Measurements from ENCODE around the gene RCOR1.
"Not testable (repeated sequence)": the region's sequence is repeated elsewhere in the genome, so short reads cannot be mapped to it uniquely, and the experiment has no call there.

The RCOR1 gene

GRCh38 chr14:102591944-102592762 is at the start of gene RCOR1:
TSS of gene RCOR1 (plus strand) at chr14:102592649. CDS start at chr14:102592887, 238 bp downstream.
- DNase-seq (ENCODE audit: low spot score) = peak; percentile 99

- DNase-seq (ENCODE audit: low spot score) = no peak
Observed at GRCh38 chr14:102544046-102544746, 48.3 kb upstream of the RCOR1 start.

GRCh38 chr14:102544747-102545460 is 47.5 kb upstream of the RCOR1 start:
- DNase-seq (ENCODE audit: low spot score) = no peak

GRCh38 chr14:102545461-102546265 is 46.8 kb upstream of the RCOR1 start:
- peak; percentile 62 for DNase-seq (ENCODE audit: low spot score)

GRCh38 chr14:102548616-102549240 is 43.7 kb upstream of the RCOR1 start:
- DNase-seq (ENCODE audit: low spot score) = no peak

GRCh38 chr14:102550927-102551401 is 41.5 kb upstream of the RCOR1 start:
- DNase-seq (ENCODE audit: low spot score) = not testable (repeated sequence)

- DNase-seq (ENCODE audit: low spot score) = peak; percentile 60
Observed at GRCh38 chr14:102551995-102552705, 40.3 kb upstream of the RCOR1 start.

GRCh38 chr14:102554821-102555819 is 37.3 kb upstream of the RCOR1 start:
- DNase-seq (ENCODE audit: low spot score) = peak; percentile 66

GRCh38 chr14:102556098-102556677 is 36.3 kb upstream of the RCOR1 start:
- DNase-seq (ENCODE audit: low spot score) = peak; percentile 6

GRCh38 chr14:102557434-102558226 is 34.8 kb upstream of the RCOR1 start:
- no peak for DNase-seq (ENCODE audit: low spot score)

GRCh38 chr14:102558556-102558955 is 33.9 kb upstream of the RCOR1 start:
- DNase-seq (ENCODE audit: low spot score) = peak; percentile 5

- DNase-seq (ENCODE audit: low spot score) = peak; percentile 10
Observed at GRCh38 chr14:102560458-102561261, 31.8 kb upstream of the RCOR1 start.

GRCh38 chr14:102565331-102565887 is 27.0 kb upstream of the RCOR1 start:
- no peak for DNase-seq (ENCODE audit: low spot score)

- no peak for DNase-seq (ENCODE audit: low spot score)
Observed at GRCh38 chr14:102565959-102566358, 26.5 kb upstream of the RCOR1 start.

GRCh38 chr14:102568115-102568614 is 24.3 kb upstream of the RCOR1 start:
- DNase-seq (ENCODE audit: low spot score) = no peak

- no peak for DNase-seq (ENCODE audit: low spot score)
Observed at GRCh38 chr14:102570334-102570995, 22.0 kb upstream of the RCOR1 start.
